Esophagus mucosa (tissue), 1 donor: ENCODE results near the gene SLC27A5. TPM values are rescaled to one million over a fixed set of nuclear protein-coding genes. Genes with fewer than 3 reads are reported as not detected.
"Not testable (repeated sequence)": the region's sequence is repeated elsewhere in the genome, so short reads cannot be mapped to it uniquely, and the experiment has no call there.

Experiments
- ATAC-seq: fragments of 200-7000 bp; cut with Tn5 transposase; one replicate; pipeline ENCODE4 v1.9.1; 2020
- total RNA-seq: library from RNA; stranded (reverse); gene quantifications from one replicate; pipeline ENCODE4 v1.2.4, GENCODE V29; 2023
- donor health status: DM: yes; HTN: yes; CAD: no.

Gene SLC27A5
- total RNA-seq, 1 donor from 2014 or later = 6.4 TPM

DNA sequence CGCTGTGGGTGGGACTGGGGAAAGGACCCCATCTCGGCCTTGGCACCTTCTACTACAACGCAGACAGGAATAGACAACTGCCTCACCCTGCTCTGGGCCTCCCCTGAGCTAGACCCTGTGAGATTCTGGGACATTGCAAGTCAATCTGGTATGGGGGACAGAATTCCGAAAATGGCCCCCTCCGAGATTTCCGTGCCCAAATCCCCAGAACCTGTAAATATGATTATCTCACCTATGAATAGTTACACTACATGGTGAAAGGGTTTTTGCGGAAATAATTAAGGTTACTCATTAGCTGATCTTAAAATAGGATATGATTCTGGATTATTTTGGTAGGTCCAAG lies 8.4 kb upstream of the SLC27A5 start:
- ATAC-seq = no peak

DNA sequence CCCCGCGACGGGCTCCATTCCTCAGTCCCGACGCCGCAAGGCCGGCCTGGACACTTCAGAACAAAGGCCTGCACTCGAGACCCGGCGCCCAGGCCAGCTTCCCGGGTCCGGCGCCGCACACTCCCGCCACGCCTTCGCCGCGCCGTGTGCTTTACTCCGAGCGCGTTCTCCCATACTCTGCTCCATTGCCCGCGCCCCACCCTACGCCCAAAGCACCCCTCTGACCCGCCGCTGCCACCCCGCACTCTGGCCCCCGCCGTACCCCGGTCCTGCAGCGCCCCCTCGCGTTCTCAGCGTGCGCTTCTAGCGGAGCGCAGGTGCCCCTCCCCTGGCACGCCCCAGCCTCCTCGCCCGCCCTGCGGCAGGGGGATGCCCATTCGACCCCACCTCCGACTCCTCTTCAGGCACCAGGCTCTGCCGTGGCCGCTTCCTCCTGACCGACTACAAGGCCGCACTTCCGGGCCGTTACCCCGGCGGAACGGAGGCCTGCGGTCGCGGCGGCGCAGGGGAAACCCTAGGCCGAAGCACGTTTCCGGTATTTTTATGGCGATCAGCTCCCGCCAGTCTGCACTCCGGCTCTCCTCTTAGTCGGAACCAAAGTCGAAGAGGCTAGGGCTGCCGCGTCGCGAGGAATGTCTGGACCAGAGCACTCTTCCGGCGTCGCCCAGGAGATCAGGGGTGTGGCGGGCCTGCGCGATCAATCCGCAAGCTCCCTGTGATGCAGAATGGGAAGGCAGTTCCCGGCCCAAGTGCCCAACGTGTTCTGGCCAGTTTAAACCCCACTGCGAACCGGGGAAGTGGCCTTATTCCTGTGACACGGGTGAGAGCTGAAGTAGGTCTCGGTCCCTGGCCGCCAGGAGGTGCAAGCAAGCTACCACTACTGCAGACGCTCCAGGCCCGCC lies 7.8 kb upstream of the SLC27A5 start, which contains the start of gene ZBTB45:
Gene ZBTB45 (minus strand): TSS at position 456 of the 902 bp plus-strand sequence. CDS start 2,137 bp downstream, outside the sequence.
- peak; percentile 83 for ATAC-seq

- peak; percentile 46 for ATAC-seq
These were observed 7.2 kb upstream of the SLC27A5 start for GRCh38 chr19:58519087-58519354.

- peak; percentile 11 for ATAC-seq
These were observed 6.7 kb upstream of the SLC27A5 start for GRCh38 chr19:58518256-58519086.

DNA sequence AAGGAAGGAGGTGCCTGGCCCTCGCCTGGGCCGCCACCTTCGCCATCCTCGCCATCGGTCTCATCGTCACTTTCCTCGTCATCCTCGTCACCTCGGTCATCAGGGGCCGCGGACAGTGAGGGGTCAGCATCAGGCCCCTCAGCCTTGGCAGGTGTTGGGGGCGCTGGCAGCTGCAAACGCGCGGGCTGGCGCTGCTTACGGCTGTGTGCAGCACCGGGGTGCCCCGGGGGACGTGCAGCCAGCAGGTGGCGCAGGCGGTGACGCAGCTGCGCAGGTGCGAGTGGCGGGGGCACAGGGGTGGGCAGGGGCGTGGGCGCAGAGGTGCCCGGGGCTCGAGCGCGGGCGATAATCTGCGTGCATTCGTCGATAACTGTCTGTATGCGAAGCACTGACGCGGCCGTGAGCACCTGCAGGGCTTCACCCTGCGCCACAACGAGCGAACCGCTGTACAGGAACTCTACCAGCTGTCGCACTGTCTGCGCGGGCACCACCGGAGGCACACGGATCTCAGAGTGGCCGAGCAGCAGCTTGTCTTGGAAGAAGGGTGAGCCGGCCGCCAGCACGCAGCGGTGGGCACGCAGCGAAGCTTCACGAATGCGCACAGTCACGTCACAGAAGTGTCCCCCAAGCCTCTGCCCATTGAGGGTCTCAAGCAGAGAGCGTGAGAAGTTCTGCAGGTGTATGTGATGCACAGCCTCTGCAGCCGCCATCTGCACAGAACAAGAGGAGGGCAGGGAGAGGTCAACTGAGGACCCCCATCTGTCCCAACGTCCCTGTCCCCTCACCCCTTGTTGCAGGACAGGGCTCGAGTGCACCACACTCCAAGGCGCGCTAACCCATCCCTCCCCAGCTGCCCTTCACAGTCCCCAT lies 5.4 kb upstream of the SLC27A5 start:
- ATAC-seq = no peak

DNA sequence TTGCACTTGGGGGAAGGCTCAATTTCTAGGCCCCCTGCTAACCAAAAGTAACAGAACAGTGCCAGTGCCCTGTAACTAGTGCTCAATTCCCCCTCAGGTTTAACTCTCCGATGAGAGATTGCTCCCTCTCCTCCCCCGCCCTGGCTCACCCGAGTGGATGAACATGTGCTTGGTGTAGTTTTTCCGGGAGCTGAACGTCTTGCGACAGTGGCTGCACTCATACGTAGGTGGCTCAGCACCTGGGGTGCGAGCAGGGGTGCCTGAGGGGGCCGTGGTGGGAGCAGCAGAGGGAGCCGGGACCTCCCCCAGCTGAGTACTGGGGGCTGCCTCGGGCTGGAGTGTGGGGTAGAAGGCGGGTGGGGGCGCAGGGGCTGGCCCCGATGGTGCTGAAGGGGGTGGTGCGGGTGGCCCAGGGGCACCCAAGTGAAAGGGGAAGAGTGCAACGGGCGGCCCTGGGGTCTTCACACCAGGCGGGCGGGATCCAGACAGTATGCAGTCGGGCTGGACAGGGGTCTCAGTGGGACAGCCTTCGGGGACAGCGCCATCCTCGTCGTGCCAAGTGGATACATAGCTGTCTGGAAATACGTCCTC lies 4.5 kb upstream of the SLC27A5 start:
- ATAC-seq = no peak

- ATAC-seq = no peak
These were observed 3.5 kb upstream of the SLC27A5 start for GRCh38 chr19:58515259-58515658.

DNA sequence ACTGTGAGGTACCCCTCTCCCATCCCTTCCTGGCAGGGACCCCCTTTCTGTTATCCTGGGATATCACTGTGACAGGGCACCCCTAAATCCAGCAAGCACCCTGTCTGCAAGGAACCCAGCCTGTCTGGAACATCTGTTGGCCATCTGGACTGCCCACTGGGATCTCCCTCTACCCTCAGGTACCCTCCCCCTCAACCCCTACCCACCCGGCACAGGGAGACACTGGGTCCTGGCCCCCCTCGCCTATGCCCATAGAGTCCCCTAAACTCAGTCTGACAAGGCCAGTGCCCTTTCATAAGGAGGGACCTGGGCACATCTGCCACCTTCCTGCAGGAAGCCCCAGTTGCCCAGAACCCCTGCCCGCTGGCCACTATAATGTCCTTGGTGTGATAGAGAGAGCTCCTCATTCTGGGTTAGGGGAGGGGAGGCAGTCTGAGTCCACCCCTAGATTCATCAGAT lies 2.8 kb upstream of the SLC27A5 start:
- no peak for ATAC-seq

GRCh38 chr19:58513694-58514563 lies 2.1 kb upstream of the SLC27A5 start:
- peak; percentile 84 for ATAC-seq

GRCh38 chr19:58513213-58513693 lies 1.5 kb upstream of the SLC27A5 start:
- ATAC-seq = no peak

DNA sequence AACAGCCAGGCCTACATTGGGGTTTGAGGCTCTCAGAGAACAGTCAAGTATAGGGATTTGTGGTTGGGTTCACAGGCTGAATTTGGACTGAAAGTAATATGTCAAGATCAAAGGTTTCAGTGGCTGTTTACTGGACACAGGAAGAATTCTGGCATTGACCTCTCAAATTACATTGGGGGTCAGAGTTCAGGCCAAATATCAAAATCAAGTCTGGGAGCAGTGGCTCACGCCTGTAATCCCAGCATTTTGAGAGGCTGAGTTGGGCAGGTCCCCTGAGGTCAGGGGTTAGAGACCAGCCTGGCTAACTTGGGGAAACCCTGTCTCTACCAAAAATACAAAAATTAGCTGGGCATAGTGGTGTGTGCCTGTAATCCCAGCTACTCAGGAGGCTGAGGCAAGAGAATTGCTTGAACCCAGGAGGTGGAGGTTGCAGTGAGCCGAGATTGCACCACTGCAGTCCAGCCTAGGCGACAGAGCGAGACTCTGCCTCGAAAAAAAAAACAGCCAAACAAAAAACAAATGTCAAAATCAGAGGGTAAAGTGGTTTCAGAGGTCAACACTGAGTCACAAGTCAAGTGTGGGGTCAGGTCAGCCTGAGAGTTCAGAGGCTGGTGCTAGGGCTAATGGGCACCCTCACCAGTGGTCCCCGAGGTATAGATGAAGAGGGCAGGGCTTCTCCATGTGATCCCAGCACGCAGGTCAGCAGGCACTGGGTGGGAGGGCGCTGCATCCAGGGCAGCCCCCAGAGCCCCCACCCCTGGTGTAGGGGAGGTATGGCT lies 1.5 kb downstream of the SLC27A5 start:
- no peak for ATAC-seq

DNA sequence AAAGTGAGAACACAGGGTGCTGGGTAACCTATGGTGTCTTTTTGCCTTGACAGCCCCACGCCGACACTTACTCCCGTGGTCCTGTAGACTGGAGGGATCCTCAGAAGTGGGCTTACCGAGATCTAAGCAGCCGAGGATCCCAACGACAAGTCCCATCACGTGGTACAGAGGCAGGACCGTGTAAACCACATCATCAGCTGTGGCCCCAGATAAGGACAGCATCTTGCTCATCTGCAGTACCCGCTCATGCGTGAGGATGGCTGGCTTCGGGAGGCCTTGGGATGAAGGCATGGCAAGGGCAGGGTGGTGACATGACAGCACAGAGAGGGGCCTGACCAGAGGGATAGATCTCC lies 2.1 kb downstream of the SLC27A5 start:
- ATAC-seq = no peak

GRCh38 chr19:58507602-58508223 lies 4.1 kb downstream of the SLC27A5 start:
- ATAC-seq = not testable (repeated sequence)

- ATAC-seq = no peak
These were observed 11.6 kb downstream of the SLC27A5 start for GRCh38 chr19:58500242-58500641.

- peak; percentile 95 for ATAC-seq
These were observed 12.5 kb downstream of the SLC27A5 start for GRCh38 chr19:58499021-58499927.

GRCh38 chr19:58498316-58499020 lies 13.3 kb downstream of the SLC27A5 start:
- peak; percentile 0 for ATAC-seq

- no peak for ATAC-seq
These were observed 14.1 kb downstream of the SLC27A5 start for GRCh38 chr19:58497634-58498170.

DNA sequence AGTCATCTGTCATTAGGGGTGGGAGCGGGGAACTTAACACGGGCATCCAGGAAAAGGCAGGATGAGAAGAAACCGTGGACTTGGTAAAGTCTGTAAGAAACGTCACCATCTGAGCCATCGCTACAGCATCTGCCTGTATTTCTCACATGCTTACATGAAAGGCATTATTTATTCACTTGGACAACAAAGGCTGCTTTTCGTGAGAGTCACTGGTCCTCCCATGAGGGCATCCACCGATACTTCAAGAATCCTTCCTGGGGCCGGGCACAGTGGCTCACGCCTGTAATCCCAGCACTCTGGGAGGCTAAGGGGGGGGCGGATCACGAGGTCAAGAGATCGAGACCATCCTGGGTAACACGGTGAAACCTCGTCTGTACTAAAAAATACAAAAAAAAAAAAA lies 19.5 kb downstream of the SLC27A5 start:
- ATAC-seq = no peak
